Sigmoid colon (tissue), 3 donors: Measurements from ENCODE around the gene SLC41A1.

Experiments used
- CTCF ChIP-seq, 4 experiments: fragments of 450-650 bp in 3 of 4; fragments of 200-600 bp in 1 of 4; IDR thresholded peaks; one replicate each; pipeline ENCODE4 v1.5.1; 2016 to 2019; ENCODE audit warnings: antibody characterized with exemption in 4 of 4, mild to moderate bottlenecking in 3 of 4, moderate library complexity in 2 of 4
- POLR2A ChIP-seq, 2 donors: fragments of 450-650 bp; IDR thresholded peaks; one replicate each; pipeline ENCODE4 v1.6.1; 2016; ENCODE audit warnings: antibody characterized with exemption in 2 of 2, mild to moderate bottlenecking in 2 of 2, moderate library complexity in 2 of 2

GRCh38 chr1:205812878-205813754, at the start of gene SLC41A1:
- TF ChIP-seq CTCF (IDR thresholded peaks at IDR 0.05) (no peak), POLR2A (IDR thresholded peaks at IDR 0.05) (peak; percentile 59 to 66)
